HG02623 (cell line): ENCODE results near the gene PHF10.
A peak's percentile ranks its signal among the peaks of the same experiment; 100 is the strongest.
"Not testable (repeated sequence)": the region's sequence is repeated elsewhere in the genome, so short reads cannot be mapped to it uniquely, and the experiment has no call there.

Experiments
- ATAC-seq: cut with Tn5 transposase; IDR thresholded peaks from one replicate; pipeline ENCODE4 v1.9.1; 2021; ENCODE audit warnings: moderate library complexity; ENCODE audit not compliant: unreplicated experiment

Gene PHF10

DNA sequence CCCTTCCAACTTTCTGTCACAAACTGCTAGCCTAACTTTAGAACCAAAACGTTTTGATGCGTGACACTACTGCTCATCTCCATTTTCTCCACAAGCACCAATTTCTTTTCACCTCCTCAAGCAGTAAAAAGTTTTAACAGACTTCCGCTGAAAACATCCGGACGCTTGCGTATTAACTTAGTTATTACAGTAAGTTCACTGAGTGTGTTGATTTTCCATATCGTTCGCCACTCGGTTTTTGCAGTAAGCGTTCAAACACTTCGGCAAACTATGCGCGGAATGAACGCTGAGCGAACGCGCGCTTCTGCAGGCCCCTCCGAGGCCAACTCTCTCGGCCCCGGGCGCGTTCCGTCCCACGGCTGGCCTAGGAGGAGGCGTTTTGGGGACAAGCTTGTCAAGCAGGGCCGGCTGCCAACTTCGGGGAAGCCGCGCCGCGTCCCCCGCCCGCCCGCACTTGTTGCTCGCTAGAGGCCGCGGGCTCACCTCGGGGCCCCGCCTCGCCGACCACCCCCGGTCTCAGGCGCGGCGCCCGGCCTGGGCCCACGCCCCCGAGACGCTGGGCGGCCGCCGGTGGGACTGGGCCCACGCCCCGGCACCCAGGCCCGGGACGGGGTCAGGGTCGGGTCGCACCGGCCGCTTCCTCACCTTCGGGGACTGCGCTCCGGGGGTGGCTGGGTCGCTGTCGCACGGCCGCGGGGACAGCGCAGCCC, 945 bp downstream of the PHF10 start:
- peak; percentile 25 for ATAC-seq

DNA sequence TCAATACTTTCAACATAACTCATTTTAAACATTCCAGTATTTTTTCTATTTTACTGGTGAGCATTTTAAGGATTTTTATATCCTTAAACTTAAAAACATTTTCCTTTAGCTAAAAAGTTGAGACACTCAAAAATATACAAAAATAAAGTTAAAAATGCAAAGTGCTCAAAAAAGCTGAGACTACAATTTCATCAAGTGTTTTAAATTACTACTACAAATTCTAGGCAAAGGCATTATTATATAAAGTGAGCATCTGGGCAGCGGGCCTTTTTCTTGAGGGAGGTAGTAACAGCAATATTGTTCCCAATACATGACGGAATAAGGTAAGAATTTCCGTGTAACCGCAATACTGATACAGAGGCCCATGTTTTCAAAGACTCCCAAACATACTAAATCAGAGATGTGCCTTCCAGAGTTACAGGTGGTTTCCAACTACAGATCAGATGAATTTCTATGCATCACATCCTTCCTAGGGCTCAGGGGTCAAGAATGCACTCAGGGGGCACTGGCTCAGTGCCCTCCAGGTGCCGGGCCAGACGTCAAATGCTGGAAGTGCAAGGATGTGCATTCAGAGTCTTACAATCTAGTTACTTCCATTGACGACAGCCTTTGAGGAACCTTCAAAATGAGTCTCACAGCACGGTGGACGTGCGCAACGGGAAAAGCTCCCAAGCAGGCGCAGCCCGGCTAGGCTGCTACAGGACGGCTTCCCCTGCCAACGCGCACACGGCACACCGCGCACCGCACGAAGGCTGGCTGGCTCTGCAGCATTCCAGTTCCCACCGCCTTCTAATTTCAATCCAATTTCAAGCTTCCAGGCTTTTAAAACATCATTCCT, 1.7 kb downstream of the PHF10 start:
- no peak for ATAC-seq

DNA sequence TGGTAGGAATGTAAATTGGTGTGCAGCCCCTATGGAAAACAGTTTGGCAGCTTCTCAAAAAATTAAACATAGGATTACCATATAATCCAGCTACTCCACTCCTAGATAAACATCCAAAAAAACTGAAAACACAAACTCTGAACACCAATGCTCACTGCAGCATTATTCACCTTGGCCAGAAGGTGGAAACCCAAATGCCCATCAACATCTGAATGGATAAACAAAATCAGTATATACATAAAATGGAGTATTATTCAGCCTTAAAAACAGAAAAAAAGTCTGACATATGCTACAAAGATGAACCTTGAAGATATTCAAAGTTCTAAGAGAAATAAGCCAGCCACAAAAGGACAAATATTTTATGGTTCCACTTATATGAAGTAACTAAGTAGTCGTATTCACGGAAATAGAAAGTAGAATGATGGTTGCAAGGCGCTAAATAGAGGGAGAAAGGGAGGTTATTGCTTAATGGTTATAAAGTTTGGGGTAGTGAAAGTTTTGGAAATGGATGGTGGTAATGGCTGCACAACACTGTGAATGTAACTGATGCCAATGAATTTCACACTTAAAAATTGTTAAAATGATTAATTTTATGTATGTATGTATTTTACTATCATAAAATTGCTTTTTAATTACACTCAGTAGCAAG, 4.0 kb downstream of the PHF10 start:
- ATAC-seq = no peak

DNA sequence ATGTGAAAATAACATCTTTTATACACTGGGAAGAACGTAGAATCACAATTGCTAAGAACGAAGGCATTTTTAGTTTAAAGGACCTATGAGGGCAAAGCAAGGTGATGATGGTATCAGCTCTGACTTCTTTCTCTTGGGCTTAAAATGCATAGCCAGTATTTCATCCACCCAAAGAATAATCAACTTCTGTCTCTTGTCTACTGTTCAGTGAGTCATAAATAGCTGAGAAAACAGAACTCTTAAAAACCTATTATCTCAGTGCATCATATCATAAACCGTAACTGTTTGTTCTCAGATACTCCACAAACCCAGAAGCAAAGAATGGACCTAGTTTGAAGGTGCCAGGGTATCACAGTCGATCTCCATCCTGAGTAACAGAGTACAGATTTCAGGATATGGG, 5.2 kb downstream of the PHF10 start:
- ATAC-seq = no peak

DNA sequence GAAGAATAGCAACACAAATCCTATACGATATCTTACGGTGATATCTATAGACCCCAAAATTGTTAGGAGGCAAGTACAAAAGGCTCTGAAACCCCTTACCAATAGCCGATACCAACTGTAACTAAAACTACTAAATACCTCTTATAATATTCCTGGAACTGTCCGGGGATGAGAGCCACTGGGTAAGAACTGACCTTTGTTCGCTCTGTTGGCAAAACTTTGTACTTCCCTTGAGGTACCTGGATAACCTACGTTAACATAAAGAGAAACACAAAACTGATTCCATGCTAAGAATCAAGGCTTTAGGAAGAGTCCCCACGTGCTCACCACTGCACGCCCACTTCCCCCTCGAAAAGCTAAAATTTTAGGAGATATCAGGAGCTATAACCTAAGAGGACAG, 9.7 kb downstream of the PHF10 start:
- ATAC-seq = no peak

DNA sequence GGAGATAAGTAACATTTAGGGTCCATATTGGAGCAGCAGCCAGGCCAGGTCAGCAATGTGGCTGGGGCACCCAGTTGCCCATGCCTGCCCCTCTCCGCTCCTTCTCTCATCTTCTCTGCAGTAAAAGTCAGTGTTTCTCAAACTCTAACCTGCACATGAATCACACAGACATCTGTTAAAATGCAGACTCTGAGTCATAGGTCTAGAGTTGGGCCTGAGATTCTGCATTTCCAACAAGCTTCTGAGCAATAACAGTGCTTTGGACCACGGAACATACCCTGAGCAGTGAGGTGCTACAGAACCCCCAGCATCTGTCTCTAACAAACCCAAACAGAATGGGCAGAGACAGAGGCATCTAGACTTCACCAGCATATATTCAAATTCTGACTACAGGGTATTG, 10.1 kb downstream of the PHF10 start:
- no peak for ATAC-seq

DNA sequence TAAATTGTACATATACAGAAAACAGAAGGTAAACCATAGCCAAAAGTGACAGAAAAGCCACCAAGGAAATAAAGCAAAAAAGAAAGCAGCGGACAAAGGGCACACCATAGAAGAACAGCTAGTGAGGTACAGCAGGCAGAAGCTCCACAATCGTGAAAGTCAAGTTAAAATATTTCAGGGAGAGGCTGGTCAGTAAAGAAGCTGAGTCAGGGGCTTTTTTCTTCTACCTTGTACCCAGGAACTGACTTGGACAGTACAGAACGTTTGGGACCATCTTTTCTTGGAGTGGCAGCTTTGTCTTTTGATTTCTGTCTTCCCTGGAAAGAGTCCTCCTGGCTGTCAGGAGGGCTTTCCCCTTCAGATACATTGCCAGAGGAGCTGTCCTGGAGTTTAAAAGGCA, 14.3 kb downstream of the PHF10 start:
- no peak for ATAC-seq

DNA sequence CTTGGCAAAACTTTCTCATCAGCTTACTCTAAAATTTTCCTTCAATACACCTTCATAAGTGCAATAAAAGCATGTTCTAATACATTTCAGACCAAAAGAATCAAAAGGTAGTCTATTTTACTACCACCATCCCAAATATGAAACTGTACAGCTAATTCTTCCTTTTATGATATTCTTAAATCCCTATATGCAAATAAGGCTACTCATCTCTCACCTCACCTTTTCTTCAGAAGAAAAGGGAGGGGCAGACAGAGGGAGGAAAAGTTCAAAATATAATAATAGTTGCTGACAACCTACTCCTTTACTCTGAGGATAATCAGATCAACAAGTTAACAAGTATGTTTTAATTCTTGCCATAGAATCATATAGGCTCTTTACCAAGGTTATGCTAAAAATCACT, 15.0 kb downstream of the PHF10 start:
- ATAC-seq = no peak

DNA sequence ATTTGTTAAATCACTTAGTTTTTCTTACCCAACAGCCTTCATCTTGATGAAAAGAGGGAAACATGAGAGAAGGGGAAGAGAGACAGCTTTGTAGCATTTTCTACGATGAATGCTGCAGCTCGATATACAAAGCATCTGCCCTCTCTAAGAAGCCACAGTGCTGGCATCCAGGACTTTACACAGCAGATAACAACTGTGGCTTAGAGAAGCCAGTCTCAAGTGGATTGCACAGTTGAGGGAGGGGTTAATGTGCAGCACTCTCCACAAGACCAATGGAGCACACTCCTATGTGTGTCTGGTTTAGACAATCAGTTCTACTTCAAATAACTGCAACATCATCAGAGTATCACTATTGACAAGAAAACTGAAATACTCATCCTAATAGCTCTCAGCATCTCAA, 16.5 kb downstream of the PHF10 start:
- ATAC-seq = no peak

DNA sequence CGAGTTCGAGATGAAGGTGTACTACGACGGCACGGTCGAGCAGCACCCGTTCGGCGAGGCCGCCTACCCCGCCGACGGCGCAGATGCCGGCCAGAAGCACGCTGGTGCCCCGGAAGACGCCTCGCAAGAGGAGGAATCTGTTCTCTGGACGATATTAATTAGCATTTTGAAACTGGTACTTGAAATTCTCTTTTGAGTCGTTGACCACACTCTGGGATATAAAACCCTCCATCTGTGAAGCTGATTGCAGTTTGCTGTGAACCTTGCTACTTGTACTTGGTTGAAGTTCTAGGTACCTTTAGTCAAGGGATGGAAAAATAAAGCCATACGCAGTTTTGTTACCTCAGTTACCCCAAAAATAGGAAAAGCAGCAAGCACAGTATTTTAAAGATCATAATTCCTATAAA, 21.5 kb downstream of the PHF10 start:
- peak; percentile 9 for ATAC-seq

DNA sequence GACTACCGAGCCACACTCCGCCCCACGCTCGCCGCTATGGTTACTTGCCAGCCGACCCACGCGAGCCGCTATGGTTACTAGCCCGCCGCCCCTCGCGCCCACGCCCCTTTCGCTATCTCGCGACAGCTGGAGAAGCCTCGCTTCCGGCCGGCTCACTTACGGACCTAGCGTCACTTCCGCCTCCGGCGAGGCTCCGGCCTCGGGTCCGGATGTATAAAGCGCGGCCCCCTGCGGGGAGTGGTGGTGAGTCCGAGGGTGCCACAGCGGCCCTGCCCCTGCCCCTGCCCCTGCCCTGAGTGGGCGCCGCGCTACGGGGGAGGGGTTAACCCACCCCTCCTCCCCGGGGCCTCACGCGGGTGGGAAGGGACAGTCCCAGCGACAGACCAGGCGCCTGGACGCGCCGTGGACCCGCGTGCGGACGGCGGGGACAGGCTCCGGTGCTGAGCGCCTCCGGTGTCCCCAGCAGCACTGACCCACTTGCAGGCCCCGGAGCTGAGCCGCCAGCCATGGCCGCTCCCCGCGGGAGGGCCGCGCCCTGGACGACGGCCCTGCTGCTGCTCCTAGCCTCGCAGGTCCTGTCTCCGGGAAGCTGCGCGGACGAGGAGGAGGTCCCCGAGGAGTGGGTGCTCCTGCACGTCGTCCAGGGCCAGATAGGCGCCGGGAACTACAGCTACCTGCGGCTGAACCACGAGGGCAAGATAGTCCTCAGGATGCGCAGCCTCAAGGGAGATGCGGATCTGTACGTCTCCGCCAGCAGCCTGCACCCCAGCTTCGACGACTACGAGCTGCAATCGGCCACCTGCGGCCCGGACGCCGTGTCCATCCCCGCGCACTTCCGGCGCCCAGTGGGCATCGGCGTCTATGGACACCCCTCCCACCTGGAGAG, 22.1 kb downstream of the PHF10 start, which contains the start of the genes C6orf120 and WDR27:
TSS of gene C6orf120 (plus strand) at position 173 of the 886 bp plus-strand sequence. CDS start at position 507, 334 bp downstream.
TSS of gene WDR27 (minus strand) at position 76 of the 886 bp plus-strand sequence. CDS start 13,024 bp downstream, outside the sequence.
- ATAC-seq = peak; percentile 94

DNA sequence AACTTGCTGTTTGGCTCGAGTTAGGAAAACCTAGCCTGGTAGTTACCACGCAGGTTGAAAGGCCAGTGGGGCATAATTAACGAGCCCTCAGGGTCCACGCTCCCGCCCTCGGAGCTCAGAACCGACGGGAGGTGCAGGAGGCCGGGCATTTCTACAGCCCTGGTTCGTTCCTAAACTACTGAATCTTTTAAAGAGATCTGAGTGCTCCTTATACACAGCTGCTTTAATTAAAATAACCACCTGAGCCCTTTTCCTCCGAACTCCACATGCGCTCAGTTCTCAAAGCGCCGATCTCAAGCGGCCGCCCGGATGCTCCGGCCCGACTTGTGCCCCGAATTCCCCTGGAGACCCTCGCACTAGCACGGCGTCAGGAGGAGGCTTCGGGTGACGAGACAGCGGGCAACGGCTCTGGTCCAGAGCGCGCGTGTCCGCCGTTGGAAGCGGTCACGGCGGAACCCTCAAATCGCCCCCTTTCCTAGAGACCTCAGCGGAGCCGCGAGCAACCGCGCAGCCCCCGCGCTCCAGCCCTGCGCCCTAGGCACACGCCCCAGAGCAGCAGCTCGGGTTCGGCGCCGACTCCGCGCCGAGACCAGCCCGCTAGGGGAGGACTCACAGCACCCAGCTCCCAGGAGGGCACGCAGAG, 22.9 kb downstream of the PHF10 start:
- ATAC-seq = no peak

DNA sequence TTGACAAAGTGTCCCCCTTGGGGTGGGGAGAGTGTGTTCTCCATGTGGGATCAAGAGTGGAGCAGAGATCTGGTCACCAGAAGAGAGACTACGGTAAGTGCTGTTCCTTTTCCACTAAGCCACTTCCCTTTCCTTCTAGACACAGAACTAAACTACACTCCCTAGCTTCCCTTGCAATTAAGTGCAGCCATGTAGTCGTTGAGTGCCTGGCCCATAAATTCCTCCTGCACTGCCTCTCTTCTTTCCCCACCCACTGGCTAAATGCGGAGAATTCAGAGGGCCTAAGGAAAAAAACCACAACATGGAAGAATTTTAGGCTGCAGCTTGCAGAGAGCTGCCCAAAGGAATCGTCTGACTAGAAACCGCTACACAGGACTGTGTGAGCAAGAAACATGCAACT, 24.0 kb downstream of the PHF10 start:
- ATAC-seq = no peak

DNA sequence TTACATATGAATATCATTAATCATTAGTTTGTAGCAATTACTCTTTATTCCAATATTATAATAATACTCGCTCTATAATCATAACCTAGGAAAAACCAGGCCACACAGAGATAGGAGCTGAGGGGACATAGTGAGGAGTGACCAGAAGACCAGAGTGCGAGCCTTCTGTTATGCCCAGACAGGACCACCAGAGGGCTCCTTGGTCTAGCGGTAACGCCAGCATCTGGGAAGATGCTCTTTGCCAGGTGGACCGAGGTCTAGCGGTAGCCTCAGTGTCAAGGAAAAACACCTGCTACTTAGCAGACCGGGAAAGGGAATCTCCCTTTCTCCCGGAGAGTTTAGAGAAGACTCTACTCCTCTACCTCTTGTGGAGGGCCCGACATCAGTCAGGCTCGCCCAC, 27.2 kb downstream of the PHF10 start:
- not testable (repeated sequence) for ATAC-seq

DNA sequence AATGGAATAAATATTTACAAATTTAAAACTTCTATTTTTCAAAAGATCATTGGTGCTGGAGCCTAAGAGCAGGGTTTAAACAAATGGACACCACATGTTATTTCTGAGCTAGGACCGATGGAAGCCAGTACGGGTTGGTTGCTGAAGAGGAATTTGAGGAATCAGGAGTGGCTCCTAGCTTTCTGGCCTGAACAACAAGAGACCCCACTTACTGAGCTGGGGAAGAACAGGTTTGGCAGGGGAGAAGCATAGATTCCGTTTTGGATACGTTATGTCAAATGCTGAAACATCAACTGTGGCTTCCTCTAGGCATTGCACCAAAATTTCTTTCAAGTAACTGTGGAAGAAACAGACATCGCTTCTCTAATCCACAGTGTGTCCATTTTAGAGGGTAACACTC, 29.2 kb downstream of the PHF10 start:
- no peak for ATAC-seq

DNA sequence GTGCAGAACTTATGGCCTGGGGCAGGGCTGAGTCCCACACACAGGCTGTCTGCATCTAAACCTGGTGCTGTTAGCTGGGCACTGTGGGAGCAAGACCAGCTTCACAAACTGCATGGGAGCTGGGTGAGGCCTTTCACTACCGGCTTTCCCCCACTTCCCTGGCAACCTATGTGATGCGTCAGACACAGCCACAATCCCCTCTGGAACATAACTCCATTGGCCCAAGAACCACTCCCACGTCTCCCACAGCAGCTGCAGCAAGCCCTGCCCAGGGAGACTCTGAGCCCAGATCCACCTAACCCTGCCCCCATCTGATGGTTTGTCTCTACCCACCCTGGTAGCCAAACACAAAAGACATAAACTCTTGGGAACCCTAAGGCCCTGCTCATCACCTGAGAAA, 31.8 kb downstream of the PHF10 start:
- ATAC-seq = no peak

DNA sequence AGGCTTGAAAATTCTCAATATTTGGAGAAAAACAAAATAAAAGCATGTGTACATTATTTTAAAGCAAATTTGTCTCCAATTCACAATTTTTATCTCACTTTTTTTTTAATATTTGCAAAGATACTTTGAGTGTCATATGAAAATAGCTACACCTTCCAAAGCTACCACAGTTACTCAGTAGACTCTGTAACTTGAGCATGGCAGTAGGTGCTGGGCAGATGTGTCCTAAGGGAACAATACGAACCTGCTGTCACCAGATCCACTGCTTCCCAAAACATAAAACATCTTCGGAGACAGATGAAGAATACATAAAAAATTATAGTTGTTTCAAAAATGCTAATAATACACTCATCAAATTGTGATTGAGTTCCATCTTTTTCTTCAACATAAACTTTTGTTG, 33.0 kb downstream of the PHF10 start:
- no peak for ATAC-seq

DNA sequence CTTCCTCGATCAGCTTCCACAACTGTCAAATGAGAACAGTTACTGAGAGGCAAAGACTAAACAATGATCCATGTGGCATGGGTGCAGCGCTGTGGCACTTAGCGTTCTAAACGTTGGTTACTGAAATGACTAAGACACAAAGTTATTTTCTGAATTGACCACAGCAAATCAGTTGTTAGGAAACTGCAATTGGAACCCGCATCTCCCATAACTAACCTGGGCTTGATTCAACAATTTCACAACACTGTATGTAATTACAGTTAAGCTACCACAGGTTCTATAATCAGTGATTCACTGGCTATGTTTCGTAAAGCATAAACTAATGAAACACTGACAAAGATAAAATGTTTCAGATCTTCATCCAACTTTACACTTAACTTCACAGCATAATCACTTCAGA, 35.0 kb downstream of the PHF10 start:
- ATAC-seq = no peak

DNA sequence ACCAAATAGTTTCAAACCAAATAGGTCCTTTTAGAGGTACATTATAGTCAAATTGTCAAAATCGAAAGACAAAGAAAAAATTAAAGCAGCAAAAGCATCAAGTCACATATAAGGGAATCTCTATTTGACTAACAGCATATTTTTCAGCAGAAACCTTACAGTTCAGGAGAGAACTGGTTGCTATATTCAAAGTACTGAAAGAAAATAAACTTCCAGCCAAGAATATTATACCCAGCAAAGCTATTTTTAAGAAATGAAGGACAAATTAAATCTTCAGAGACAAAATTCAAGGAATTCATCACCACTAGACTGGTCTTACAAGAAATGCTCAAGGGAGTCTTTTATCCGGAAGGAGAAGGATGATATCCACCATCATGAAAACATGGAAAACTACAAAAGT, 38.4 kb downstream of the PHF10 start:
- no peak for ATAC-seq

DNA sequence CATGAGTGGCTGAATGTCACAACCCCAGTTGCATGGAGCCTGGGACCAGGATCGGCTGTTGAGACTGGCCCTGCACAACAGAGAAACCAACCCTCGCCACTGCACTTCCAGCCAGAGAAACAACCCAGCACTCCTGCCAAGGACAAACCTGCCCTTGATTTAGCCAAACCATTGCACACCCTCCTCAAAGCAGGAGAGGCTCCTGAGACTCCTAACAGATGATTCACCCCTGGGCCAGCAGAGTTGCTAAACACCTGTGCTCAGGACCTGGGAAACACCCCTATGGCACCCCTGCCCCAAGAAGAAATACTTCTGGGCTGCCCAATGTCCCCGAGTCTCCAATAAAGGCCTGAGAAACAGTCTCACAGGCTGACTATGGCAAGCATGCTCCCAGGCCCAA, 40.2 kb downstream of the PHF10 start:
- no peak for ATAC-seq
